ENCODE results near the gene MAPK14. TPM values are rescaled to one million over a fixed set of nuclear protein-coding genes. Genes with fewer than 3 reads are reported as not detected.
A peak's percentile ranks its signal among the peaks of the same experiment; 100 is the strongest.

The MAPK14 gene
- total and polyA plus RNA-seq, 2 of the 4 experiments (the other 2 are of a cell fraction) = 28.4 to 74.4 TPM

GRCh38 chr6:36128073-36128472, 100.5 kb downstream of the MAPK14 start:
- Histone ChIP-seq H2BK15ac (ENCODE audit: low read depth, low read length) (peak overlapping the region; percentile 92; the same call in 2 of the 3 replicates), H2BK20ac (ENCODE audit: low read depth, low read length) (peak overlapping the region; percentile 88), H4K8ac (ENCODE audit: low read depth in 2 of 2, low read length in 2 of 2) (peak overlapping the region; percentile 78 to 92), H4K91ac (ENCODE audit: insufficient read depth, low read depth, low read length) (peak overlapping the region; percentile 94), H4K5ac (ENCODE audit: low read depth, low read length) (peak overlapping the region; percentile 72; the same call in 1 of the 2 replicates), H3K14ac (replicated peaks; ENCODE audit: low read depth, low read length) (peak overlapping the region; percentile 32), H3K9ac (ENCODE audit: low read depth, low read length) (no peak overlapping the region), H3K9me1 (ENCODE audit: insufficient read depth, low read length) (peaks cover 33% of the 10 kb centered on the region), H3K79me1 (ENCODE audit: low read depth in 1 of 2, low read length in 2 of 2) (peaks cover 0 to 18% of the 10 kb centered on the region in 2 experiments; a peak in 1 of 4 replicates), H3K4me1 (ENCODE audit: control insufficient read depth, insufficient read depth, low read length) (peaks cover 36% of the 10 kb centered on the region), H3K27ac (ENCODE audit: insufficient read depth, low read length) (peak overlapping the region; percentile 86), H4K20me1 (ENCODE audit: insufficient read depth, low read length) (no peaks in the 10 kb centered on the region), H3K4ac (ENCODE audit: low read depth, low read length) (peak overlapping the region; percentile 97), H2AK9ac (replicated peaks; ENCODE audit: low read depth, low read length, poor library complexity) (peak overlapping the region; percentile 93), H3K4me2 (ENCODE audit: low read depth, low read length) (no peak overlapping the region), H2BK5ac (ENCODE audit: low read depth, low read length, poor library complexity, severe bottlenecking) (peak overlapping the region; percentile 96), H3K18ac (ENCODE audit: low read depth, low read length) (peak overlapping the region; percentile 71), H3K23ac (ENCODE audit: low read depth, low read length) (peak overlapping the region; percentile 92; the same call in 1 of the 2 replicates), H3K9me3 (ENCODE audit: control insufficient read depth, insufficient read depth, low read length) (no peaks in the 10 kb centered on the region), H3K4me3 (ENCODE audit: insufficient read depth, low read depth, low read length) (no peak overlapping the region), H2AFZ (replicated peaks; ENCODE audit: low read length, poor library complexity) (peak overlapping the region; percentile 79), H3K27me3 (ENCODE audit: control insufficient read depth, insufficient read depth, low read length) (no peaks in the 10 kb centered on the region), H2BK120ac (ENCODE audit: low read depth, low read length) (peak overlapping the region; percentile 95), H3K36me3 (ENCODE audit: control insufficient read depth, insufficient read depth, low read length) (no peaks in the 10 kb centered on the region), H3K56ac (ENCODE audit: extremely low read depth, insufficient read depth, low read length) (peak overlapping the region; percentile 41; the same call in 1 of the 2 replicates), H2AK5ac (ENCODE audit: low read depth, low read length) (peak overlapping the region; percentile 94)
- ChIA-PET POLR2A (ENCODE audit: unreplicated experiment) (no interaction called here), CTCF (interaction anchor here (1.5 kb wide), 1 partner anchor 232 kb away, joined by 3 read pairs; no protein-coding TSS in a partner anchor)
- DNase-seq (no peak), ATAC-seq (ENCODE audit: low read depth) (no peak)
- WGBS, 2 experiments (ENCODE audit: extremely low coverage in 2 of 2, insufficient read length in 1 of 2) = no CpG with 5 or more reads among the region's 5 CpGs
- dilution Hi-C loops (cut with HindIII; ENCODE audit: low sequenced_read_pairs, unreplicated experiment) = no loop called here
- TF ChIP-seq, protein P1, sequence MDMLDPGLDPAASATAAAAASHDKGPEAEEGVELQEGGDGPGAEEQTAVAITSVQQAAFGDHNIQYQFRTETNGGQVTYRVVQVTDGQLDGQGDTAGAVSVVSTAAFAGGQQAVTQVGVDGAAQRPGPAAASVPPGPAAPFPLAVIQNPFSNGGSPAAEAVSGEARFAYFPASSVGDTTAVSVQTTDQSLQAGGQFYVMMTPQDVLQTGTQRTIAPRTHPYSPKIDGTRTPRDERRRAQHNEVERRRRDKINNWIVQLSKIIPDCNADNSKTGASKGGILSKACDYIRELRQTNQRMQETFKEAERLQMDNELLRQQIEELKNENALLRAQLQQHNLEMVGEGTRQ (IDR thresholded peaks at IDR 0.05; ENCODE audit: low read depth, low read length) = no peak
- BruUV-seq (replicated peaks) = no TSS peak
- intact Hi-C loops (cut with micrococcal nuclease) = no loop called here
- in situ Hi-C loops (cut with MboI; ENCODE audit: low sequenced_read_pairs) = loop anchor here (5.0 kb wide), 1 partner anchor 229 kb away; no protein-coding TSS in a partner anchor
